K562 (cell line): ENCODE measurements around the gene AK2. TPM values are rescaled to one million over a fixed set of nuclear protein-coding genes. Genes with fewer than 3 reads are reported as not detected.
A peak's percentile ranks its signal among the peaks of the same experiment; 100 is the strongest.

Experiments used
- ATF1 ChIP-seq, 2 experiments: fragments of 450-650 bp in 1 of 2; IDR thresholded peaks; 2 replicates each; pipeline ENCODE4 v1.6.1; 2016; ENCODE audit warnings: missing compliant biosample characterization in 1 of 2, missing genetic modification characterization in 1 of 2
- BCOR ChIP-seq: fragments of 450-650 bp; IDR thresholded peaks from 2 replicates; pipeline ENCODE4 v1.6.1; 2016
- CREB1 ChIP-seq, 2 experiments: sonication (generic) in 1 of 2; formaldehyde crosslinking in 1 of 2; IDR thresholded peaks; 2 replicates each; pipeline versions ENCODE4 v1.6.1 to v1.8.0; 2012 to 2022; ENCODE audit warnings: inconsistent platforms in 1 of 2, mild to moderate bottlenecking in 1 of 2, missing genetic modification reagents in 1 of 2, moderate library complexity in 1 of 2
- CREM ChIP-seq: IDR thresholded peaks from 2 replicates; pipeline ENCODE4 v1.6.1; 2014; ENCODE audit warnings: antibody characterized with exemption, low read depth
- ETV1 ChIP-seq: fragments of 450-650 bp; conservative IDR thresholded peaks from 2 replicates; pipeline ENCODE4 v1.6.1; 2016; ENCODE audit warnings: missing genetic modification characterization, control low read depth, low read depth, missing compliant biosample characterization
- GTF2F1 ChIP-seq: IDR thresholded peaks from 2 replicates; pipeline ENCODE4 v1.6.1; 2011; ENCODE audit warnings: low read depth, low read length, improper control_type of control experiment
- HSF4 ChIP-seq: fragments of 250-450 bp; sonication (Bioruptor Pico); IDR thresholded peaks from 2 replicates; pipeline ENCODE4 v2.1.2; 2022; ENCODE audit warnings: mild to moderate bottlenecking, moderate library complexity, borderline replicate concordance
- ID3 ChIP-seq, 2 experiments: fragments of 250-450 bp in 1 of 2; fragments of 450-650 bp in 1 of 2; sonication (Bioruptor Pico) in 1 of 2; IDR thresholded peaks; 2 replicates each; pipeline versions ENCODE4 v1.6.1 to v1.8.0; 2016 to 2021; ENCODE audit warnings: mild to moderate bottlenecking in 2 of 2, moderate library complexity in 2 of 2, missing compliant biosample characterization in 1 of 2, missing genetic modification characterization in 1 of 2
- MBD2 ChIP-seq: sonication (generic); IDR thresholded peaks from 2 replicates; pipeline ENCODE4 v1.6.1; 2016; ENCODE audit warnings: low read depth, borderline replicate concordance
- MEF2A ChIP-seq: IDR thresholded peaks from 2 replicates; pipeline ENCODE4 v1.6.1; 2011; ENCODE audit warnings: low read depth, mild to moderate bottlenecking, low read length, moderate library complexity; ENCODE audit not compliant: control insufficient read depth
- PHF8 ChIP-seq: fragments of 200-600 bp; sonication (generic); IDR thresholded peaks from 2 replicates; pipeline ENCODE4 v1.6.1; 2012; ENCODE audit warnings: mixed run types, mild to moderate bottlenecking, inconsistent platforms, low read length, moderate library complexity, borderline replicate concordance
- POLR2AphosphoS5 ChIP-seq: IDR thresholded peaks from 2 replicates; pipeline ENCODE4 v1.6.1; 2011; ENCODE audit warnings: mild to moderate bottlenecking, low read depth, low read length, moderate library complexity; ENCODE audit not compliant: control insufficient read depth, insufficient read depth
- RBFOX2 ChIP-seq: fragments of 200-400 bp; formaldehyde crosslinking; IDR thresholded peaks from 2 replicates; pipeline ENCODE4 v1.6.1; 2017; ENCODE audit warnings: low read depth, mild to moderate bottlenecking, low read length, moderate library complexity
- RBM39 ChIP-seq: fragments of 200-400 bp; formaldehyde crosslinking; optimal IDR thresholded peaks from 2 replicates; pipeline ENCODE3; 2018; ENCODE audit warnings: low read depth, low read length
- SIN3A ChIP-seq, 2 experiments: fragments of 150-350 bp in 1 of 2; IDR thresholded peaks; 2 replicates each; pipeline ENCODE4 v1.6.1; 2011 to 2016; ENCODE audit warnings: borderline replicate concordance in 2 of 2, low read depth in 2 of 2, low read length in 2 of 2, mild to moderate bottlenecking in 2 of 2, moderate library complexity in 2 of 2; ENCODE audit not compliant: control insufficient read depth in 1 of 2
- SMC3 ChIP-seq: conservative IDR thresholded peaks from 2 replicates; pipeline ENCODE4 v1.6.1; 2011; ENCODE audit warnings: low read depth, low read length, improper control_type of control experiment; ENCODE audit not compliant: insufficient read depth
- SNIP1 ChIP-seq: fragments of 450-650 bp; IDR thresholded peaks from 2 replicates; pipeline ENCODE4 v1.7.1; 2017; ENCODE audit warnings: low read depth, mild to moderate bottlenecking
- TAF1 ChIP-seq: IDR thresholded peaks from 2 replicates; pipeline ENCODE4 v1.6.1; 2011; ENCODE audit warnings: mild to moderate bottlenecking, low read length, moderate library complexity; ENCODE audit not compliant: insufficient read depth, control insufficient read depth, severe bottlenecking; ENCODE audit errors: extremely low read depth
- U2AF1 ChIP-seq: fragments of 200-400 bp; formaldehyde crosslinking; optimal IDR thresholded peaks from 2 replicates; pipeline ENCODE3; 2017; ENCODE audit warnings: mild to moderate bottlenecking, low read depth, low read length, moderate library complexity
- USF2 ChIP-seq: sonication (generic); formaldehyde crosslinking; IDR thresholded peaks from 2 replicates; pipeline ENCODE4 v1.5.0; 2020; ENCODE audit warnings: missing genetic modification reagents
- polyA plus RNA-seq, 8 experiments: library from polyadenylated mRNA; depleted of rRNA in 4 of 8; stranded (reverse) in 5 of 8; unstranded in 3 of 8; fragments of >200 nt; fragmentation: Nextera tagmentation in 2 of 8; fragmentation: Illumina TruSeq in 1 of 8; extraction: Ambion mirVana in 2 of 8; extraction: Trizol in 1 of 8; gene quantifications; 2 replicates each; pipeline versions ENCODE4 v1.2.1 to v1.2.3, GENCODE V29; 2011 to 2014; ENCODE audit warnings: inconsistent platforms in 1 of 8, missing spikeins in 1 of 8
- total RNA-seq, 7 experiments: library from RNA; depleted of rRNA in 6 of 7; stranded (reverse); fragments of >200 nt in 6 of 7; fragmentation: Illumina TruSeq in 2 of 7; extraction: Trizol in 2 of 7; gene quantifications; 2 replicates each; pipeline versions ENCODE4 v1.2.1 to v1.2.3, GENCODE V29; 2011 to 2021; ENCODE audit warnings: low replicate concordance in 1 of 7
- TF ChIP-seq, protein P1 (sequence below): fragments of 450-650 bp; IDR thresholded peaks from 2 replicates; pipeline ENCODE4 v1.6.1; 2017; ENCODE audit warnings: antibody characterized with exemption

The AK2 gene
- total and polyA plus RNA-seq, 9 of the 15 experiments (the other 6 are each of a cell fraction or from before 2014, with no cell fraction given) = 105 to 1,050 (median 509) TPM

DNA sequence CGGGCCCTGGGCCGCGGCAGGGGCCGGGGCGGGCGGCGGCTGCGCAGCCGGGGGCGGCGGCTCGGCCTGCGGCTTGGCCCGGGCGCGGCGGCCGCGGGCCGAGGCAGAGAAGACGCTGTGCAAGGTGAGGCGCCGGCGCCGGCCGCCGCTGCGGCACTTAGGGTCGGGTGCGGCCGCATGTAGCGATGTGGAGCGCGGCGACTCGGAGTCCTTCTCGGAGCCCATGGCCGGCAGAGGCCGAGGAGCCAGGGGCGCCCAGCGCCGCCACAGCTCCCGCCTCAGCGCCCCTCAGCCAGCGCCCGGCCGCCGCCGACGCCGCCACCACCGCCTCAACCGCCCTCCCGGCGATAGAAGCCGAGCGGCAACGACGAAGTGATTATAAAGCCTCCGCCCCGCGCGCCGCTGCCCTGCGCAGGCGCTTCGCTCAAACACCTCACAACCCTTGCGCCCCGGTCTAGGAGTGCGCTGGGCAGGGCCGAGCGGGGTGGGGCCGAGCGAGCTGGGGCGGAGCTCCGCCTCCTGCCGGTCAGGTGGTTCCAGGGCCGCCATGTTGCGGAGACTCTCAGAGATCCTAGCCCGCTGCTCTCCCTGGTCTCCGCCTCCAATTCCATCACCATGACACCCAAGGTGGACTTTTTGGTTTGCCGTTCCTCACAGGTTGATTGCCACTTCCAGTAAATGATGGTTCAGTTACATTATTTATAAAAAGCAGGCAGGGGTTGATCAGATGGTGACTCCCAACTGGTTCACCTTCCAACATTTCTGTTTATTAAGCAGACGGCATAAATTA lies 72.0 kb downstream of the AK2 start, which contains the start of gene RNF19B (continued):
- TF ChIP-seq SIN3A (IDR thresholded peaks at IDR 0.05; ENCODE audit: borderline replicate concordance in 2 of 2, control insufficient read depth in 1 of 2, low read depth in 2 of 2, low read length in 2 of 2) (peak in 1 of 2 experiments; percentile 60; a peak in 1 of 4 replicates), ATF1 (CRISPR knock-in tag; IDR thresholded peaks at IDR 0.05) (no peak), ATF1 (tag; IDR thresholded peaks at IDR 0.05) (peak; percentile 51; the same call in 1 of the 2 replicates), CREB1 (IDR thresholded peaks at IDR 0.05) (peak; percentile 58; the same call in 1 of the 2 replicates), CREB1 (CRISPR knock-in tag; IDR thresholded peaks at IDR 0.05) (0 out of 2 replicates have a peak, but pooled peaks have one; percentile 55), GTF2F1 (peak; percentile 97), MBD2 (peak; percentile 45; the same call in 1 of the 2 replicates), TAF1 (peak; percentile 84), HSF4 (CRISPR knock-in tag) (0 out of 2 replicates have a peak, but pooled peaks have one; percentile 40), PHF8 (peak; percentile 97; the same call in 1 of the 2 replicates), MEF2A (no peak), U2AF1 (peak; percentile 46), SMC3 (0 out of 2 replicates have a peak, but pooled peaks have one; percentile 3), USF2 (peak; percentile 88), SNIP1 (no peak), POLR2AphosphoS5 (peak; percentile 90), BCOR (no peak), ETV1 (tag) (no peak), RBM39 (no peak), RBFOX2 (peak; percentile 99), ID3 (CRISPR knock-in tag; IDR thresholded peaks at IDR 0.05) (no peak), ID3 (tag; IDR thresholded peaks at IDR 0.05) (no peak), CREM (peak; percentile 81)
- TF ChIP-seq, protein P1, sequence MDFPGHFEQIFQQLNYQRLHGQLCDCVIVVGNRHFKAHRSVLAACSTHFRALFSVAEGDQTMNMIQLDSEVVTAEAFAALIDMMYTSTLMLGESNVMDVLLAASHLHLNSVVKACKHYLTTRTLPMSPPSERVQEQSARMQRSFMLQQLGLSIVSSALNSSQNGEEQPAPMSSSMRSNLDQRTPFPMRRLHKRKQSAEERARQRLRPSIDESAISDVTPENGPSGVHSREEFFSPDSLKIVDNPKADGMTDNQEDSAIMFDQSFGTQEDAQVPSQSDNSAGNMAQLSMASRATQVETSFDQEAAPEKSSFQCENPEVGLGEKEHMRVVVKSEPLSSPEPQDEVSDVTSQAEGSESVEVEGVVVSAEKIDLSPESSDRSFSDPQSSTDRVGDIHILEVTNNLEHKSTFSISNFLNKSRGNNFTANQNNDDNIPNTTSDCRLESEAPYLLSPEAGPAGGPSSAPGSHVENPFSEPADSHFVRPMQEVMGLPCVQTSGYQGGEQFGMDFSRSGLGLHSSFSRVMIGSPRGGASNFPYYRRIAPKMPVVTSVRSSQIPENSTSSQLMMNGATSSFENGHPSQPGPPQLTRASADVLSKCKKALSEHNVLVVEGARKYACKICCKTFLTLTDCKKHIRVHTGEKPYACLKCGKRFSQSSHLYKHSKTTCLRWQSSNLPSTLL = no peak
